Erythroblast (primary cell): Measurements from ENCODE around the gene CGB2.

ENCODE experiments used
- GATA1 ChIP-seq: IDR thresholded peaks from 2 replicates; pipeline ENCODE4 v1.6.1; 2011; ENCODE audit warnings: low read depth, mild to moderate bottlenecking, control low read depth, low read length, moderate library complexity
- POLR2A ChIP-seq: IDR thresholded peaks from 2 replicates; pipeline ENCODE4 v1.6.1; 2011; ENCODE audit warnings: mild to moderate bottlenecking, low read length

DNA sequence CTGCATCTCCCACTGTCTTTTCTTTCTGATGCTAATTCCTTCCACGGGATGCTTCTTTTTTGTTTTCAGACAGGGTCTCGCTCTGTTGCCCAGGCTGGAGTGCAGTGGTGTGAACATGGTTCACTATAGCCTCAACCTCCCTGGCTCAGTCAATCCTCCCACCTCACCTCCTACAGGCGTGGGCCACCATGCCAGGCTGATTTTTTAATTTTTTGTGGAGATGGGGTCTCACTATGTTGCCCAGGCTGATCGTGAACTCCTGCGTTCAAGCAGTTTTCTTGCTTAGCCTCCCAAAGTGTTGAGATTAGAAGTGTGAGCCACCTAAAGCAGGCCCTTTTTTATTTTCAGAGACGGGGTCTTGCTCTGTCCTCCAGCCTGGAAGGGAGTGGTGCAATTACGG, 43.4 kb upstream of the CGB2 start:
- TF ChIP-seq POLR2A (no peak), GATA1 (no peak)
